Cardiac muscle cell (in vitro differentiated cells and primary cell): ENCODE data around the gene UBE3C. TPM values are rescaled to one million over a fixed set of nuclear protein-coding genes. Genes with fewer than 3 reads are reported as not detected.

Experiments used
- DNase-seq, 2 donors: peaks; one replicate each; pipeline versions ENCODE4 v3.0.0 to v3.0.0-alpha.2; 2010 to 2017; ENCODE audit warnings: low read depth in 1 of 2, low spot score in 1 of 2
- H3K27ac ChIP-seq: fragments of 200-600 bp; sonication (generic); 2 replicates; pipeline ENCODE4 v1.5.1; 2016
- H3K27me3 ChIP-seq: fragments of 200-600 bp; sonication (generic); 2 replicates; pipeline ENCODE4 v1.6.0; 2016; ENCODE audit warnings: control low read depth
- H3K36me3 ChIP-seq: fragments of 200-600 bp; sonication (generic); 2 replicates; pipeline ENCODE4 v1.5.1; 2016; ENCODE audit warnings: control low read depth
- H3K4me1 ChIP-seq: fragments of 200-600 bp; sonication (generic); 2 replicates; pipeline ENCODE4 v1.8.1; 2017; ENCODE audit warnings: low read depth, mild to moderate bottlenecking, mixed run types
- H3K4me3 ChIP-seq: fragments of 200-600 bp; sonication (generic); 2 replicates; pipeline ENCODE4 v1.5.1; 2016; ENCODE audit warnings: mild to moderate bottlenecking
- H3K9me3 ChIP-seq: fragments of 200-600 bp; sonication (generic); 2 replicates; pipeline ENCODE4 v1.5.1; 2017; ENCODE audit warnings: low read depth, mild to moderate bottlenecking, control low read depth
- CTCF ChIP-seq: IDR thresholded peaks from 2 replicates; pipeline ENCODE4 v1.5.1; 2012; ENCODE audit warnings: low read depth, mild to moderate bottlenecking, low read length
- polyA plus RNA-seq: library from polyadenylated mRNA; unstranded; fragments of >200 nt; fragmentation: Nextera tagmentation; extraction: Ambion mirVana; gene quantifications from 2 replicates; pipeline ENCODE4 v1.2.1, GENCODE V29; 2016
- total RNA-seq: library from RNA; depleted of rRNA; stranded (reverse); fragments of >200 nt; gene quantifications from 2 replicates; pipeline ENCODE4 v1.2.3, GENCODE V29; 2016

The UBE3C gene
- total and polyA plus RNA-seq, 2 experiments from 2014 or later: 24.4 to 33.1 TPM

GRCh38 chr7:157282141-157282801 lies 143.5 kb downstream of the UBE3C start:
- no peaks in the 10 kb centered on the region for H3K4me1 ChIP-seq
- no peaks in the 10 kb centered on the region for H3K9me3 ChIP-seq
- no peaks in the 10 kb centered on the region for H3K36me3 ChIP-seq
- no peak for DNase-seq
- no peaks in the 10 kb centered on the region for H3K27me3 ChIP-seq
- H3K4me3 ChIP-seq: no peak overlapping the region
- H3K27ac ChIP-seq: no peak overlapping the region
- TF ChIP-seq CTCF: no peak

- Histone ChIP-seq H3K36me3 (no peaks in the 10 kb centered on the region), H3K4me1 (no peaks in the 10 kb centered on the region), H3K27ac (no peak overlapping the region), H3K4me3 (no peak overlapping the region), H3K9me3 (no peaks in the 10 kb centered on the region), H3K27me3 (no peaks in the 10 kb centered on the region)
- TF ChIP-seq CTCF: no peak
- no peak for DNase-seq
These were observed 145.7 kb downstream of the UBE3C start for GRCh38 chr7:157284229-157285014.

GRCh38 chr7:157291404-157292080 lies 152.8 kb downstream of the UBE3C start:
- Histone ChIP-seq H3K4me1 (no peaks in the 10 kb centered on the region), H3K27me3 (no peaks in the 10 kb centered on the region), H3K27ac (no peak overlapping the region), H3K9me3 (no peaks in the 10 kb centered on the region), H3K36me3 (no peaks in the 10 kb centered on the region), H3K4me3 (no peak overlapping the region)
- no peak for DNase-seq
- TF ChIP-seq CTCF: no peak

DNA sequence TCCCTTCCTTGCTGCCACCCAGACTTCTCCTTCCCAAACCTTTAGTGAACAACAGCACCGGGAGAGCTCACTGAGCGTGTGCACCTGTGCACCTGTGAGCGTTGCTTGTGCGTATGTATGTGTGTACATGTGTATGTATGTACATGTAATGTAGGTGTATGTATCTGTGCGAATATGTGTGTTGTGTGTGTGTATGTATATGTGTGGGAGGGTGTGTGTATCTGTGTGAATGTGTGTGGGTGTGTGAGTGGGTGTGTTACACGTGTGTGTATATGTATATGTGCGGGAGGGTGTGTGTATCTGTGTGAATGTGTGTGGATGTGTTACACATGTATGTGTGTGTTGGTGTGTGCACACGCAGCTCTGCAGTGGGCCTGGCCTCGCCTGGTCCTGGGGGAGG lies 153.5 kb downstream of the UBE3C start:
- no peaks in the 10 kb centered on the region for H3K36me3 ChIP-seq
- no peak overlapping the region for H3K4me3 ChIP-seq
- H3K4me1 ChIP-seq: no peaks in the 10 kb centered on the region
- no peak overlapping the region for H3K27ac ChIP-seq
- no peaks in the 10 kb centered on the region for H3K27me3 ChIP-seq
- DNase-seq: no peak
- H3K9me3 ChIP-seq: no peaks in the 10 kb centered on the region
- no peak for TF ChIP-seq CTCF

DNA sequence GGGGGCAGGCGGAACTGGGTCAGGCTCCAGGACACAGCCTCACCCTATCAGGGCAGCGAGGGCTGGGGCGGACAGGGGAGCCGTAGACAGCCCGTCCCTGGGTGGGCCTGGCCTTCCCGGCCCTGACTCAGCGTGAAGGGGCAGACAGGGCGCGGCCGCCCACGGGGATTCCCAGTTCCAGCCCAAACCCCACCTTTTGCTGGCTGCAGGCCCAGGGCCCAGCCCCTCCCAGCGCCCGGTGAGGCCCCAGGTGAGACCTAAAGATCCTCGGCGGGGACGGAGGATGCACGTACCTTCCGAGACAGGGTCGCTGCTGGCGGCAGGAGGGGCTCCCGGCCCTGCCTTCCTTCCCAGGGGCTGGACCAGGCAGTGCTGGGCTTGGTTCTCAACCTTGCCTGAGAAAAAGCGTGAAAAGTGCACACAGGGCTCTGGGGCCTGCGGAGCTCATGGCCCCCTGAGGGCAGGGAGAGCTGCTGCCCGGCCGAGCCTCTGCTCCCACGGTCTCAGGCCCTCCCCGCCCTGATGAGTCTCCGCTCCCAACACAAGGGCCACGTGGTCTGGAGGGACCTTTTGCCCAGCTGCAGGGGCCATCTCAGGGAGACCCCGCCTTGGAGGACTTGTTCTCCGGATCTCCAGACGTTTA lies 154.2 kb downstream of the UBE3C start:
- Histone ChIP-seq H3K27me3 (no peaks in the 10 kb centered on the region), H3K9me3 (no peaks in the 10 kb centered on the region), H3K36me3 (no peaks in the 10 kb centered on the region), H3K4me1 (no peaks in the 10 kb centered on the region), H3K4me3 (no peak overlapping the region), H3K27ac (no peak overlapping the region)
- TF ChIP-seq CTCF: no peak
- no peak for DNase-seq
